ENCODE measurements around the gene MRPS35.

The MRPS35 gene

GRCh38 chr12:27710592-27711316 is at the start of gene MRPS35:
Gene MRPS35, plus strand, starts transcription at chr12:27710832. Its CDS starts 12 bp downstream, at chr12:27710844.
- DNase-seq (ENCODE audit: low read depth, low spot score), result peak; percentile 82

DNA sequence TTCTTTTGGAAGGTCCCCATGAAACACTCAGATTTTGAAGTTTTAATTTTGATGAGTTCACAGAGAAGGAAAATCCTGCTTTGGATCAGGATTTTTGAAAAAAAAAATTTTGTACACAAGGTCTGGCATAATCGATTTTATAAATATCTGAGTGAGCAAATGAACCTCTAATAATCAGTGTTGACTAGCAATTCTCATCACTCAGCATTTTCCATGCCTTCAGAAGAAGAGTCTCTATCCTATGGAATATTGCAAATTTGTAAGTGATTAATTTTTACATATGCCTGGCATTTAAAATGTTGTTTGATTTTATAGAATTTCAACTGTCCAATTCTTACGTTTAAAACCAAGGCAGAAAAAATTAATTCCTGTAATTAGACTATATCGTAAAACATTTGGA is 44.9 kb upstream of the MRPS35 start:
- no peak for DNase-seq (ENCODE audit: low read depth, low spot score)

GRCh38 chr12:27666510-27666909 is 44.1 kb upstream of the MRPS35 start:
- DNase-seq (ENCODE audit: low read depth, low spot score), result no peak

- DNase-seq (ENCODE audit: low read depth, low spot score), result no peak
Measured at GRCh38 chr12:27667540-27667939, 43.1 kb upstream of the MRPS35 start.

GRCh38 chr12:27672051-27672450 is 38.6 kb upstream of the MRPS35 start:
- no peak for DNase-seq (ENCODE audit: low read depth, low spot score)

DNA sequence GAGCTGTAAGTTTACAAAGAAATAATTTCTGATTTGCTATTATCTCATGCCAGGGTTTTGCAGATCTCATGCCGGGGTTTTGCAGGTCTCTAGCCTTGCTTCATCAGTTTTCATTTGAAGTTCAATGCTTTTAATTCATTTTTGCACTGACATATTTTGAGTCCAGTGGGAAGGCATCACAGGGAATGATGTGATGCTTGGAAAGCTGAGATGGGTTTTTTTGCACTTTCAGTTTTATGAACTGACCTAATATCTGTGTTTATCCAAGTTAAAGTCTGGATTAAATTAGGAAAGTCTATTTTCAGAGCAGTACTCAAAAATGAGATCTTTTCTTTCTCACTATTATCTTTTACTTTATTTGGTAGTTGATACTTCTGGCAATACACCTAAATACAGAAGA is 38.0 kb upstream of the MRPS35 start:
- no peak for DNase-seq (ENCODE audit: low read depth, low spot score)

GRCh38 chr12:27673101-27673718 is 37.4 kb upstream of the MRPS35 start:
- DNase-seq (ENCODE audit: low read depth, low spot score), result no peak

DNA sequence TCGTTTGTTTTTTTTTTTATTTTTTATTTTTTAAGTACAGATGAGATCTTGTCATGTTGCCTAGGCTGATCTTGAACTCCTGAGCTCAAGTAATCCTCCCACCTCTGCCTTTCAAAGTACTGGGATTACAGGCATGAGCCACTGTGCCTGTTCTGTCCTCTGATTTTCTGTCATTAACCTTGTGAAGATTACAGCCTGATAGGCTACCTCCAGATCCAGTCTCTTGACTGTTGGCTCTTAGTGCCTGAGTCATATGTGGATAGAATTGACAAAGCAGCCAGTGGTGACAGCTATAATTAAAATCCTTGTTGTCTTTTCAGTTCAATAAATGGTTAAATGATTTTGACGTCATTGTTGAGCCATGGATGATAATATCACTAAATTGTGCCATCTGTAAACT is 35.6 kb upstream of the MRPS35 start:
- no peak for DNase-seq (ENCODE audit: low read depth, low spot score)

DNA sequence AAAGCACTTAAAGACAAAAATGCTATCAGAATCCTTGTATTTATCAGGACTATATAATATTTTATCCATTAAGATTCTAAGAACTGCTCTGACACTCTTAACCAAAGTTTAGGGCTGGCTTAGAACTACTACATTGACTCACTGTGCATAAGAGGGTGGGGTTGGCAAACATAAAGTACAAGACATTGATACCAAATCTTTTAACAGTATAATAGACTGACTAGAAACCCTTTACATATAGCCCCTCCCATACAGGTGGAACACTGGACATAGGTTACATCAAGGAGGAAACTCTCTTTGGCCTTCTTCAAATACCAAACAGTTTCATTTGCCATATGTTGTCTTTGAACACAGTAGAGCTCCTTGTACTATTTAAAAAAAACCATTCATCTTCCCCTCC is 30.0 kb upstream of the MRPS35 start:
- DNase-seq (ENCODE audit: low read depth, low spot score), result no peak

- DNase-seq (ENCODE audit: low read depth, low spot score), result no peak
Measured at GRCh38 chr12:27682534-27682933, 28.1 kb upstream of the MRPS35 start.

- no peak for DNase-seq (ENCODE audit: low read depth, low spot score)
Measured at GRCh38 chr12:27685274-27685673, 25.4 kb upstream of the MRPS35 start.

- no peak for DNase-seq (ENCODE audit: low read depth, low spot score)
Measured at GRCh38 chr12:27686147-27686546, 24.5 kb upstream of the MRPS35 start.

- DNase-seq (ENCODE audit: low read depth, low spot score), result no peak
Measured at GRCh38 chr12:27688671-27689070, 22.0 kb upstream of the MRPS35 start.

DNA sequence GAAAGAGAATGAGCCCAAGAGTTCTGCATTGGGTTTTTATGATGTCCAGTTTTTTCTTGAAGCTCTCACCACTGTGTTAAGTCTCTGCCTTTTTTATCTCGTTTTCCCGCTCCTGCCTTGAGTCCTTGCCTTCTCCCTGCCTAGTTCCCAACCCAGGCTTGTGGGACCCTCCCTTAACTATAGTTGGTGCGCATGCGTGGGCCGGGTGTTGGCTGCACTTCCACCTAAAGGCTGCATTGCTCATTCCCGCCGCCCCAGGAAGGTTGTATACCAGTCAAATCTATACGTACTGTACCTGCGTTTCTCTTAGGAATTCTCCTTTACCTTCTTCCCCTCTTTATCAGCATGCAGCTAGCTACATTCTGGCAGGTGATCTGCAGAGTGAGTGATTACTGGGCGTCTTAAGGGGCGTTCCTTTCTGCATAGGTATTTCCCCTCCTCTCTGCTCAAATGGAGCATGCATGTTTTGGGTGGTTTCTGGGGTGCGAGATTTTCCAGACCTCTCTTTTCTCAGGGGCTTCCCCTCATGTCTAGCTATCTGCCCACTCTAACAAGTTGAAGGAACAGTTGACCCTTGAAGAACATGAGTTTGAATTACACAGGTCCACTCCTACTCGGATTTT is 21.0 kb upstream of the MRPS35 start:
- DNase-seq (ENCODE audit: low read depth, low spot score), result no peak

GRCh38 chr12:27693403-27693802 is 17.2 kb upstream of the MRPS35 start:
- DNase-seq (ENCODE audit: low read depth, low spot score), result no peak

- no peak for DNase-seq (ENCODE audit: low read depth, low spot score)
Measured at GRCh38 chr12:27695556-27696292, 14.9 kb upstream of the MRPS35 start.

GRCh38 chr12:27696293-27696652 is 14.4 kb upstream of the MRPS35 start, which contains the start of gene REP15:
Gene REP15, plus strand, starts transcription at chr12:27696447. Its CDS starts 116 bp downstream, at chr12:27696563.
- no peak for DNase-seq (ENCODE audit: low read depth, low spot score)

DNA sequence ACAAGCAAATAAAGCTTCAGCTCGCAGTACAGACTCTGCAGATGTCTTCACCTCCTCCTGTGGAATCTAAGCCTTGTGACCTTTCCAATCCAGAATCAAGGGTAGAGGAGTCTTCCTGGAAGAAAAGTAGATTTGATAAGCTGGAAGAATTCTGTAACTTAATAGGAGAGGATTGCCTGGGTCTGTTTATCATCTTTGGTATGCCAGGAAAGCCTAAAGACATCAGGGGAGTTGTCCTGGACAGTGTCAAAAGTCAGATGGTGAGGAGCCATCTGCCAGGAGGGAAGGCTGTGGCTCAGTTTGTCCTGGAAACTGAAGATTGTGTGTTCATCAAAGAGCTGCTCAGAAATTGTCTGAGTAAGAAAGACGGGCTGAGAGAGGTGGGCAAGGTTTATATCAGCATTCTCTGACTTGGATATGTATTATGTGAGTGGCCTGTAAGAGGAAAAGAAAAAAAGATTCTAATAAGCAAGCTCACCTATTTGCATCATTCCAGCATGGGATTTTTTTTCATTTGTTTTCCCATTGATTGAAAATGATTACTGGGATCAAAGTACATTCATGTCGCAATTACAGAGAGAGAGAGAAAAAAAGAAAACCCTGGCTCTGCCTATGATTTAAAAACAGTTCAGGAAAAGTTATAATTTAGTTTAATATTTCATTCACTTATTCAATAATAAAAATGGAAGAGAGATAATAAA is 13.6 kb upstream of the MRPS35 start:
- no peak for DNase-seq (ENCODE audit: low read depth, low spot score)

GRCh38 chr12:27703720-27704452 is 6.7 kb upstream of the MRPS35 start:
- DNase-seq (ENCODE audit: low read depth, low spot score), result peak; percentile 67

DNA sequence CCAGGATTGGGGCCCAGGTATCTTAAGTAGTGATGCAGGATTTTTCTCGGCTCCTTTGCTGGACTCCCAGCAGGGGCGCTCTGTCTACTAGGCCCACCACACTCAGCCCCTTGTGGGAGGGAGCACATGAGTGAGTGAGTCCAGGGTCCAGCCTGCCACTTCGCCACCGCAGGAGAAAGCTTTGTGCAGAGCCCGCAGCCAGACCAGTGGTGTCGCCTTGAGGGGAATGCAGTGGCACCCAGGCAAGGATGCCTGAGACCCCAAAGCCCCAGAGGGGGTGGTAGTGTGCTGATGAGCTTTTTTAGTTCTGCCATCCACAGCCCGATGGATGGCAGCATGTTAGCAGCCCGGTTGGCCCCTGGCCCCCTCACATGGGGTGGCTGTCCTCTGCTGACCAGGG is 5.4 kb upstream of the MRPS35 start:
- no peak for DNase-seq (ENCODE audit: low read depth, low spot score)

DNA sequence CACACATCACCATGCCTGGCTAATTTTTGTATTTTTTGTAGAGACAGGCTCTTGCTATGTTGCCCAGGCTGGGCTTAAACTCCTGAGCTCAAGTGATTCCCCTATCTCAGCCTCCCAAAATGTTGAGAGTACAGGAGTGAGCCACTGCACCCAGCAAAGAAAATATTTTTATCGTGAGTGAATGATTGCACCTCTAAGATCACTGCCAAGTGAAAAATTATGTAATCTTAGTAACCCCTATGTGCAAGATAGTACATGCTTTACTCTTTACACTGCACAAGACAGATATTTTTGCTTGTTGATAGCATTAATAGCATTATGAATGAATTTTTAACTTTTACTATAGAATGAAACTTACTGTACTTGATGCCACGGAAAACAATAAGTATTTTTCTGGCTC is 3.4 kb upstream of the MRPS35 start:
- no peak for DNase-seq (ENCODE audit: low read depth, low spot score)

All from smooth muscle cell of the brain vasculature (primary cell).